IMR-90 (cell line): ENCODE data around the gene CRYGN.

ENCODE experiments used
- BHLHE40 ChIP-seq: fragments of 150-350 bp; IDR thresholded peaks from 2 replicates; pipeline ENCODE4 v1.6.1; 2016; ENCODE audit warnings: mild to moderate bottlenecking, low read depth, low read length
- CEBPB ChIP-seq: IDR thresholded peaks from 2 replicates; pipeline ENCODE4 v1.6.1; 2012; ENCODE audit warnings: low read depth, low read length, improper control_type of control experiment
- MAZ ChIP-seq: IDR thresholded peaks from 2 replicates; pipeline ENCODE4 v1.6.1; 2012; ENCODE audit warnings: low read depth, mild to moderate bottlenecking, low read length, improper control_type of control experiment, moderate library complexity, borderline replicate concordance
- POLR2A ChIP-seq: IDR thresholded peaks from 2 replicates; pipeline ENCODE4 v1.6.1; 2012; ENCODE audit warnings: mild to moderate bottlenecking, low read depth, low read length
- RAD21 ChIP-seq: IDR thresholded peaks from 2 replicates; pipeline ENCODE4 v1.6.1; 2012; ENCODE audit warnings: low read length, improper control_type of control experiment
- SMC3 ChIP-seq: fragments of 150-350 bp; IDR thresholded peaks from 2 replicates; pipeline ENCODE4 v1.6.1; 2016; ENCODE audit warnings: low read depth, mild to moderate bottlenecking, antibody characterized with exemption, low read length, moderate library complexity
- TF ChIP-seq, protein P1 (sequence below): conservative IDR thresholded peaks from 2 replicates; pipeline ENCODE4 v1.5.1; 2012; ENCODE audit warnings: mild to moderate bottlenecking, low read depth, low read length, improper control_type of control experiment

- TF ChIP-seq, protein P1, sequence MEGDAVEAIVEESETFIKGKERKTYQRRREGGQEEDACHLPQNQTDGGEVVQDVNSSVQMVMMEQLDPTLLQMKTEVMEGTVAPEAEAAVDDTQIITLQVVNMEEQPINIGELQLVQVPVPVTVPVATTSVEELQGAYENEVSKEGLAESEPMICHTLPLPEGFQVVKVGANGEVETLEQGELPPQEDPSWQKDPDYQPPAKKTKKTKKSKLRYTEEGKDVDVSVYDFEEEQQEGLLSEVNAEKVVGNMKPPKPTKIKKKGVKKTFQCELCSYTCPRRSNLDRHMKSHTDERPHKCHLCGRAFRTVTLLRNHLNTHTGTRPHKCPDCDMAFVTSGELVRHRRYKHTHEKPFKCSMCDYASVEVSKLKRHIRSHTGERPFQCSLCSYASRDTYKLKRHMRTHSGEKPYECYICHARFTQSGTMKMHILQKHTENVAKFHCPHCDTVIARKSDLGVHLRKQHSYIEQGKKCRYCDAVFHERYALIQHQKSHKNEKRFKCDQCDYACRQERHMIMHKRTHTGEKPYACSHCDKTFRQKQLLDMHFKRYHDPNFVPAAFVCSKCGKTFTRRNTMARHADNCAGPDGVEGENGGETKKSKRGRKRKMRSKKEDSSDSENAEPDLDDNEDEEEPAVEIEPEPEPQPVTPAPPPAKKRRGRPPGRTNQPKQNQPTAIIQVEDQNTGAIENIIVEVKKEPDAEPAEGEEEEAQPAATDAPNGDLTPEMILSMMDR, result no peak
- TF ChIP-seq RAD21 (no peak), CEBPB (no peak), MAZ (no peak), POLR2A (no peak), SMC3 (no peak), BHLHE40 (no peak)
These were observed 17.6 kb upstream of the CRYGN start for GRCh38 chr7:151457534-151457933.
